ENCODE data around the gene P2RX4. TPM values are rescaled to one million over a fixed set of nuclear protein-coding genes. Genes with fewer than 3 reads are reported as not detected.
A peak's percentile ranks its signal among the peaks of the same experiment; 100 is the strongest.
"Not testable (repeated sequence)": the region's sequence is repeated elsewhere in the genome, so short reads cannot be mapped to it uniquely, and the experiment has no call there.

The P2RX4 gene
- total RNA-seq, result 100 to 1,000 TPM in 1 of 4 donors, 10 to 100 TPM in 3; 46.3 to 107 (median 65.3) TPM

GRCh38 chr12:121209624-121210572, at the start of gene P2RX4:
Gene P2RX4 (plus strand): TSS chr12:121210129. CDS start chr12:121210165, 36 bp downstream.
- DNase-seq (ENCODE audit: low spot score) (peak; percentile 33), ATAC-seq (ENCODE audit: low FRiP score) (peak; percentile 85)
- no peak for TF ChIP-seq CTCF (IDR thresholded peaks at IDR 0.05)

- no peak for TF ChIP-seq CTCF (IDR thresholded peaks at IDR 0.05)
- ATAC-seq (ENCODE audit: low FRiP score) (no peak), DNase-seq (ENCODE audit: low spot score) (no peak)
Observed at GRCh38 chr12:121162384-121162783, 47.5 kb upstream of the P2RX4 start.

- DNase-seq (ENCODE audit: low spot score), result no peak
- no peak for ATAC-seq (ENCODE audit: low FRiP score)
- TF ChIP-seq CTCF (IDR thresholded peaks at IDR 0.05), result no peak
Observed at GRCh38 chr12:121162985-121163384, 46.9 kb upstream of the P2RX4 start.

- not testable (repeated sequence) for DNase-seq (ENCODE audit: low spot score); ATAC-seq (ENCODE audit: low FRiP score)
Observed at GRCh38 chr12:121164839-121165238, 45.1 kb upstream of the P2RX4 start.

GRCh38 chr12:121165316-121165715, 44.6 kb upstream of the P2RX4 start:
- ATAC-seq (ENCODE audit: low FRiP score) (no peak), DNase-seq (ENCODE audit: low spot score) (no peak)
- no peak for TF ChIP-seq CTCF (IDR thresholded peaks at IDR 0.05)

- TF ChIP-seq CTCF (IDR thresholded peaks at IDR 0.05), result no peak
- DNase-seq (ENCODE audit: low spot score) (no peak), ATAC-seq (ENCODE audit: low FRiP score) (no peak)
Observed at GRCh38 chr12:121166356-121166755, 43.6 kb upstream of the P2RX4 start.

- ATAC-seq (ENCODE audit: low FRiP score) (no peak), DNase-seq (ENCODE audit: low spot score) (no peak)
- no peak for TF ChIP-seq CTCF (IDR thresholded peaks at IDR 0.05)
Observed at GRCh38 chr12:121167232-121167820, 42.6 kb upstream of the P2RX4 start.

Data from omental fat pad (tissue), 4 donors.